ENCODE data around the gene SMIM38. TPM values are rescaled to one million over a fixed set of nuclear protein-coding genes. Genes with fewer than 3 reads are reported as not detected.

Gene SMIM38
- total RNA-seq, 1 donor from 2014 or later = not detected

- Histone ChIP-seq H3K27ac (replicated peaks) (no peak overlapping the region), H3K27me3 (ENCODE audit: low read depth) (no peaks in the 10 kb centered on the region), H3K4me1 (peaks cover 16% of the 10 kb centered on the region), H3K36me3 (no peaks in the 10 kb centered on the region), H3K4me3 (no peak overlapping the region), H3K9me3 (replicated peaks) (peaks cover under 1% of the 10 kb centered on the region)
- TF ChIP-seq CTCF (IDR thresholded peaks at IDR 0.05; ENCODE audit: borderline replicate concordance) = no peak
- no peak for DNase-seq
- intact Hi-C loops (cut with micrococcal nuclease) = no loop called here
Observed at GRCh38 chr11:69169479-69169878, 13.7 kb downstream of the SMIM38 start.

DNA sequence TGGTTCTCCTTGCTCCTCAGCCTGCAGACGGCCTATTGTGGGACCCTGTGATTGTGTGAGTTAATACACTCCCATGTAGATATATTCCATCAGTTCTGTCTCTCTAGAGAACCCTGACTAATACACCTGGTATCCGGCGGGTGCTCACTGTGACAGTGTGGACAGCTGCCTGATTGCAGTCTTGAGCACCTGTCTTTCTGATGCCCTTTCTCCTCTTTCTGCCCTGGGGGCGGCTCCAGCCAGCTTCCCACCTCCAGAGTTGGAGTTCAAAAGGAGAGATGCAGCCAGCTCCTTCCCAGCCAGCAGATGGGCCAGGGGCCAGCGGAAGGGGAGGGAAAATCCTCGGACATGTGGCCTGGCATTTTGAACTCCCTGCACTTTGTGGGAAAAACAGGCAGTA is 15.0 kb downstream of the SMIM38 start:
- no peaks in the 10 kb centered on the region for H3K27me3 ChIP-seq (ENCODE audit: low read depth)
- H3K36me3 ChIP-seq = no peaks in the 10 kb centered on the region
- H3K4me1 ChIP-seq = peaks cover 16% of the 10 kb centered on the region
- intact Hi-C loops (cut with micrococcal nuclease) = no loop called here
- H3K4me3 ChIP-seq = no peak overlapping the region
- DNase-seq = no peak
- no peak overlapping the region for H3K27ac ChIP-seq (replicated peaks)
- no peak for TF ChIP-seq CTCF (IDR thresholded peaks at IDR 0.05; ENCODE audit: borderline replicate concordance)
- peaks cover 11% of the 10 kb centered on the region for H3K9me3 ChIP-seq (replicated peaks)

- TF ChIP-seq CTCF (IDR thresholded peaks at IDR 0.05; ENCODE audit: borderline replicate concordance) = no peak
- Histone ChIP-seq H3K9me3 (replicated peaks) (peaks cover 17% of the 10 kb centered on the region), H3K27me3 (ENCODE audit: low read depth) (no peaks in the 10 kb centered on the region), H3K4me1 (peaks cover 6% of the 10 kb centered on the region), H3K4me3 (no peak overlapping the region), H3K27ac (replicated peaks) (no peak overlapping the region), H3K36me3 (no peaks in the 10 kb centered on the region)
- intact Hi-C loops (cut with micrococcal nuclease) = no loop called here
- DNase-seq = no peak
Observed at GRCh38 chr11:69171476-69172240, 15.9 kb downstream of the SMIM38 start.

GRCh38 chr11:69172674-69173073 is 16.9 kb downstream of the SMIM38 start:
- H3K4me1 ChIP-seq = no peaks in the 10 kb centered on the region
- no peak overlapping the region for H3K27ac ChIP-seq (replicated peaks)
- intact Hi-C loops (cut with micrococcal nuclease) = no loop called here
- no peak overlapping the region for H3K4me3 ChIP-seq
- TF ChIP-seq CTCF (IDR thresholded peaks at IDR 0.05; ENCODE audit: borderline replicate concordance) = no peak
- peaks cover 17% of the 10 kb centered on the region for H3K9me3 ChIP-seq (replicated peaks)
- H3K36me3 ChIP-seq = no peaks in the 10 kb centered on the region
- DNase-seq = no peak
- H3K27me3 ChIP-seq (ENCODE audit: low read depth) = no peaks in the 10 kb centered on the region

- no peak overlapping the region for H3K27ac ChIP-seq (replicated peaks)
- intact Hi-C loops (cut with micrococcal nuclease) = no loop called here
- H3K9me3 ChIP-seq (replicated peaks) = peaks cover 17% of the 10 kb centered on the region
- no peaks in the 10 kb centered on the region for H3K36me3 ChIP-seq
- H3K27me3 ChIP-seq (ENCODE audit: low read depth) = no peaks in the 10 kb centered on the region
- H3K4me1 ChIP-seq = no peaks in the 10 kb centered on the region
- no peak for DNase-seq
- TF ChIP-seq CTCF (IDR thresholded peaks at IDR 0.05; ENCODE audit: borderline replicate concordance) = no peak
- no peak overlapping the region for H3K4me3 ChIP-seq
Observed at GRCh38 chr11:69173331-69173730, 17.6 kb downstream of the SMIM38 start.

Measured in left ventricle myocardium inferior (tissue), 1 donor.